ENCODE data around the gene IRF2BP1.

Gene IRF2BP1

DNA sequence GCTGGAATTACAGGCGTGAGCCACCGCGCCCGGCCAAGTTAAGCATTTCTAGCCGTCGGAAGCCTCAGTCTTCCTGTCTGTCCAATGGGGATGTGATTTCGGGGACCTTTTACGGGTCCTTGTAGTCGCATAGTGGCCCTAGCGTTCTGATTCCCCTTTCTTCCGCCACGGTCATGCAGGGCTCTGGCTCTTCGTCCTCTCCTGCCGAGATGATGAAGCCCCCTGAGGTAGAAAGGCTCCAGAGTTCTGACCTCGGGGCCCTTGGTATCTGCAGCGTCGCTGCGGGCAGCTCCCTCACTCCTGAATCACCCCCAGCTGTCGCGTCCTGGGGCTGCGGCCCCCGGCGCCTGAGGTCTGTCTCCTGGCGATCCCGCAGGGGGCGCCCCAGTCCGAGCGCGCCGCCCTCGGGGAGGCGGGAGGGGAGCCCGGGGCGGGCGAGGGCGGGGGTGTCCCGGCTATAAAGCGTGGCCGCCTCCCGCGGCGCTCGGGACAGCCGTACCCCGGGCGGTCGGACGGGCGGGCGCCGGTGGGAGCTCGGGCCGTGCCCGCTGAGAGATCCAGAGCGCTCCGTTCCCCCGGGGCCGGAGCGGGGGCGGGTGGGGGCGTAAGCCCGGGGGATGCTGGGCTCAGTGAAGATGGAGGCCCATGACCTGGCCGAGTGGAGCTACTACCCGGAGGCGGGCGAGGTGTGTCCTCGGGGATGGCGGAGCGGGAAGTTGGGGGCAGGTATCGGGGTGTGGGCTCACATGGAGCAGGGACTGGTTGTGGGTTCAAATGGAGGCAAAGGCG lies 21.9 kb downstream of the IRF2BP1 start, which contains the start of gene FOXA3:
Gene FOXA3, plus strand, starts transcription at position 487 of the 789 bp plus-strand sequence. Its CDS starts 131 bp downstream, at position 618.
- TF ChIP-seq TAF1 (IDR thresholded peaks at IDR 0.05; ENCODE audit: borderline replicate concordance, insufficient read depth, low read length) (no peak), SIN3A (IDR thresholded peaks at IDR 0.05; ENCODE audit: borderline replicate concordance, insufficient read depth, low read length) (no peak), FOXP2 (optimal IDR thresholded peaks at IDR 0.05; ENCODE audit: borderline replicate concordance, extremely low read depth, extremely low read length, insufficient read depth) (no peak), POLR2AphosphoS5 (IDR thresholded peaks at IDR 0.05; ENCODE audit: low read depth, low read length) (no peak)
- TF ChIP-seq, protein P1, sequence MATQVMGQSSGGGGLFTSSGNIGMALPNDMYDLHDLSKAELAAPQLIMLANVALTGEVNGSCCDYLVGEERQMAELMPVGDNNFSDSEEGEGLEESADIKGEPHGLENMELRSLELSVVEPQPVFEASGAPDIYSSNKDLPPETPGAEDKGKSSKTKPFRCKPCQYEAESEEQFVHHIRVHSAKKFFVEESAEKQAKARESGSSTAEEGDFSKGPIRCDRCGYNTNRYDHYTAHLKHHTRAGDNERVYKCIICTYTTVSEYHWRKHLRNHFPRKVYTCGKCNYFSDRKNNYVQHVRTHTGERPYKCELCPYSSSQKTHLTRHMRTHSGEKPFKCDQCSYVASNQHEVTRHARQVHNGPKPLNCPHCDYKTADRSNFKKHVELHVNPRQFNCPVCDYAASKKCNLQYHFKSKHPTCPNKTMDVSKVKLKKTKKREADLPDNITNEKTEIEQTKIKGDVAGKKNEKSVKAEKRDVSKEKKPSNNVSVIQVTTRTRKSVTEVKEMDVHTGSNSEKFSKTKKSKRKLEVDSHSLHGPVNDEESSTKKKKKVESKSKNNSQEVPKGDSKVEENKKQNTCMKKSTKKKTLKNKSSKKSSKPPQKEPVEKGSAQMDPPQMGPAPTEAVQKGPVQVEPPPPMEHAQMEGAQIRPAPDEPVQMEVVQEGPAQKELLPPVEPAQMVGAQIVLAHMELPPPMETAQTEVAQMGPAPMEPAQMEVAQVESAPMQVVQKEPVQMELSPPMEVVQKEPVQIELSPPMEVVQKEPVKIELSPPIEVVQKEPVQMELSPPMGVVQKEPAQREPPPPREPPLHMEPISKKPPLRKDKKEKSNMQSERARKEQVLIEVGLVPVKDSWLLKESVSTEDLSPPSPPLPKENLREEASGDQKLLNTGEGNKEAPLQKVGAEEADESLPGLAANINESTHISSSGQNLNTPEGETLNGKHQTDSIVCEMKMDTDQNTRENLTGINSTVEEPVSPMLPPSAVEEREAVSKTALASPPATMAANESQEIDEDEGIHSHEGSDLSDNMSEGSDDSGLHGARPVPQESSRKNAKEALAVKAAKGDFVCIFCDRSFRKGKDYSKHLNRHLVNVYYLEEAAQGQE (IDR thresholded peaks at IDR 0.05; ENCODE audit: insufficient read depth in 1 of 2, low read depth in 2 of 2, low read length in 2 of 2), result no peak

DNA sequence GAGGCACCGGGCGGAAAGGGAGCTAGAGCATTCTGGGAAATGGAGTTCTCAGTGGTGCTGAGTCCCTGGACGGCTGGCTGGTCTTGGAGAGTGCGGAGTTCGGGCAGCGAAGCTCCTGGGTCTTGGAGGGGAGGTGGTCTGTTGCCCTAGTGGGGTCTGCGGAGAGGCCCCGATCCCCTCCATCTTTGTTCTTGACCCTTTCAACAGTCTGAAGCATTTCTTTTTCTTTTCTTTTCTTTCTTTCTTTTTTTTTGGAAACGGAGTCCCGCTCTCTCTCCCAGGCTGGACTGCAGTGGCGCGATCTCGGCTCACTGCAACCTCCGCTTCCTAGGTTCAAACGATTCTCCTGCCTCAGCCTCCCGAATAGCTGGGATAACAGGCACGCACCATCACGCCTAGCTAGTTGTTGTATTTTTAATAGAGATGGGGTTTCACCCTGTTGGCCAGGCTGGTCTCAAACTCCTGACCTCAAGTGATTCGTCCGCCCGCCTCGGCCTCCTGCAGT lies 22.6 kb downstream of the IRF2BP1 start:
- TF ChIP-seq, protein P1 (IDR thresholded peaks at IDR 0.05; ENCODE audit: insufficient read depth in 1 of 2, low read depth in 2 of 2, low read length in 2 of 2), result no peak
- TF ChIP-seq TAF1 (IDR thresholded peaks at IDR 0.05; ENCODE audit: borderline replicate concordance, insufficient read depth, low read length) (no peak), POLR2AphosphoS5 (IDR thresholded peaks at IDR 0.05; ENCODE audit: low read depth, low read length) (no peak), FOXP2 (optimal IDR thresholded peaks at IDR 0.05; ENCODE audit: borderline replicate concordance, extremely low read depth, extremely low read length, insufficient read depth) (no peak), SIN3A (IDR thresholded peaks at IDR 0.05; ENCODE audit: borderline replicate concordance, insufficient read depth, low read length) (no peak)

DNA sequence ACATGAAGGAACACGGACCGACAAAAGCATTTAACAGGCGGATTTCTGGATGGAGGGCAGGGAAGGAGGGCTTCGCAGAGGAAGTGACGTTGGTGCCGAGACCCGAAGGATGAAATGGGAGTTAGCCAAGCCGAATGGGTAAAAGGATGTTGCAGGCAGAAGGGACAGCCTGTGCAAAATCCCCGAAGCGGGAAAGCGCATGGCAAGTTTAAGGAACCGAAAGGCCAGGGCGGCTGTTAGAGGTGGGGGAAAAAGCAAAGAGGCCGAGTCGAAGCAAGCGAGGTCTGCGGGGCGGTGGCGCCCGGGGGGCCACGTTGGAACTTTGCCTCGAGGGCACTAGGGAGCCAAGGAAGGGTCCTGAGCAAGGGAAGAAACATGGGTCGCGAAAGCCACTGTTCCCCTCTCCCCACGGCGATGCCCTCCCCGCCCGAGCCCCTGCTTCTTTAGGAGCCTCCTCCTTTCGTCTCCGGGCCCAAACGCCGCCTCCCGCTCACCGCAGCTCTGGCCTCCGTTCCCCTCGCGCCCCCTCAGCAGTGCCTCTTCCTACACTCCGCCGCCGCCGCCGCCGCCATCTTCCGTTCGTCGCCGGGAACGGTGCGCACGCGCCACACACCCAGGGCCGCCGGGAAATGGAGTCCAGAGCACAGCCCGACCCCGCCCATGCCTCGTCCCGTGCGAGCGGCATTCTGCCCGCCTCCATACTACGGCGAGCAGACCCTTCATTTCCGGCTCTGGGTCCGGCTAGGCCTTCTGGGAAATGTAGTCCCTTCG lies 23.2 kb downstream of the IRF2BP1 start, which contains the start of gene SYMPK:
Gene SYMPK, minus strand, starts transcription at position 584 of the 771 bp plus-strand sequence. CDS start 8,652 bp downstream, outside the sequence.
- TF ChIP-seq POLR2AphosphoS5 (IDR thresholded peaks at IDR 0.05; ENCODE audit: low read depth, low read length), result peak; percentile 79
- TF ChIP-seq, protein P1 (IDR thresholded peaks at IDR 0.05; ENCODE audit: insufficient read depth in 1 of 2, low read depth in 2 of 2, low read length in 2 of 2), result no peak
- no peak for TF ChIP-seq SIN3A (IDR thresholded peaks at IDR 0.05; ENCODE audit: borderline replicate concordance, insufficient read depth, low read length)
- peak; percentile 34; the same call in 1 of the 2 replicates for TF ChIP-seq TAF1 (IDR thresholded peaks at IDR 0.05; ENCODE audit: borderline replicate concordance, insufficient read depth, low read length)
- TF ChIP-seq FOXP2 (optimal IDR thresholded peaks at IDR 0.05; ENCODE audit: borderline replicate concordance, extremely low read depth, extremely low read length, insufficient read depth), result peak; percentile 54

DNA sequence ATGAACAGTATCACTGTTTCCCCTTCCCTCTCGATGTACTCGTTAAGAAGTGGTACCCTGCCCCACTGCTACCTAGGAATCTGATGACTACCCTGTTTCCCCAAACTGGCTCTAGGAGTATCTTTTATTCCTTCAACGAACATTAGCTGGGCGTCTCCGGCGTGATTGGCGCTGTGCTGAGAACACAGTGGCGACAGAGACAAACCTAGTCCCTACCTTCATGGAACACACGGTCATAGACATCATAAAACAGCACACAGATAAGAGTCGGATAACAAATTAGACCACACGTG lies 23.7 kb downstream of the IRF2BP1 start:
- TF ChIP-seq FOXP2 (optimal IDR thresholded peaks at IDR 0.05; ENCODE audit: borderline replicate concordance, extremely low read depth, extremely low read length, insufficient read depth), result no peak
- no peak for TF ChIP-seq POLR2AphosphoS5 (IDR thresholded peaks at IDR 0.05; ENCODE audit: low read depth, low read length)
- TF ChIP-seq SIN3A (IDR thresholded peaks at IDR 0.05; ENCODE audit: borderline replicate concordance, insufficient read depth, low read length), result no peak
- no peak for TF ChIP-seq TAF1 (IDR thresholded peaks at IDR 0.05; ENCODE audit: borderline replicate concordance, insufficient read depth, low read length)
- TF ChIP-seq, protein P1 (IDR thresholded peaks at IDR 0.05; ENCODE audit: insufficient read depth in 1 of 2, low read depth in 2 of 2, low read length in 2 of 2), result no peak
